ENCODE data around the gene HTD2. TPM values are rescaled to one million over a fixed set of nuclear protein-coding genes. Genes with fewer than 3 reads are reported as not detected.
"Not testable (repeated sequence)": the region's sequence is repeated elsewhere in the genome, so short reads cannot be mapped to it uniquely, and the experiment has no call there.

The HTD2 gene
- total RNA-seq, 1 donor from 2014 or later = 14.9 TPM

DNA sequence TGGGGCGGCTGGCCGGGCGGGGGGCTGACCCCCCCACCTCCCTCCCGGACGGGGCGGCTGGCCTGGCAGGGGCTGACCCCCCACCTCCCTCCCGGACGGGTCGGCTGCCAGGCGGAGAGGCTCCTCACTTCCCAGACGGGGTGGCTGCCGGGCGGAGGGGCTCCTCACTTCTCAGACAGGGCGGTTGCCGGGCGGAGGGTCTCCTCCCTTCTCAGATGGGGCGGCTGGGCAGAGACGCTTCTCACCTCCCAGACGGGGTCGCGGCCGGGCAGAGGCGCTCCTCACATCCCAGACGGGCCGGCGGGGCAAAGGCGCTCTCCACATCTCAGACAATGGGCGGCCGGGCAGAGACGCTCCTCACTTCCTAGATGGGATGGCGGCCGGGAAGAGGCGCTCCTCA lies 15.9 kb upstream of the HTD2 start:
- ATAC-seq; intact Hi-C loops (cut with micrococcal nuclease); DNase-seq: not testable (repeated sequence)

DNA sequence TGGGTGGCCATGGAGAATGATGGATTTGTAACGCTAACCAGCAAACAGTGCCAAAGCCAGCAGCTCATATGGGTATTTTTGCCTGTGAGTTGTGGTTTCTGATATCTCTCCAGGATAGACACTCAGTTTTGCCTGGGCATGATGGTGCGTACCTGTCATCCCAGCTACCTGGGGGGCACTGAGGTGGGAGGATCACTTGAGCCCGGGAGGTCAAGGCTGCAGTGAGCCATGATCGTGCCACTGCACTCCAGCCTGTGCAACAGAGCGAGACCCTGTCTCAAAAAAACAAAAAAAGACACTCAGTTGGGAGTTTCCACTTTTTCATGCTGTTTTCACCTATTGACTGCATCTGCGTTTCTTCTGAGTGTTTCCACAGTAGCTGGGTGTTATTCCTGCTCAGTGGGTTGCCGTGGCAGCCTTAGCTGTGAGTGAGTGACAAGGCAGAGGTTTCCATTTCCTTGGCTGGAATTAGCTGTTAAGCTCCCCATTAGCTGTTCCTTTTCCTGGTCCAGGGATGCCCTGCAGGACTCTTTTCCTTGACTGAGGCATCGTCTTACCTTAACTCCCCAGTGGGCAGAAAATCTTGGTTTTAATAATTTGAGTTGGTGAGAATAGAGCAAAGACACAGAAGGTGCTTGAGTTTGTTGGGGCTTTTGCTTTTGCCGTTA lies 14.5 kb upstream of the HTD2 start:
- no peak for ATAC-seq
- intact Hi-C loops (cut with micrococcal nuclease) = no loop called here

DNA sequence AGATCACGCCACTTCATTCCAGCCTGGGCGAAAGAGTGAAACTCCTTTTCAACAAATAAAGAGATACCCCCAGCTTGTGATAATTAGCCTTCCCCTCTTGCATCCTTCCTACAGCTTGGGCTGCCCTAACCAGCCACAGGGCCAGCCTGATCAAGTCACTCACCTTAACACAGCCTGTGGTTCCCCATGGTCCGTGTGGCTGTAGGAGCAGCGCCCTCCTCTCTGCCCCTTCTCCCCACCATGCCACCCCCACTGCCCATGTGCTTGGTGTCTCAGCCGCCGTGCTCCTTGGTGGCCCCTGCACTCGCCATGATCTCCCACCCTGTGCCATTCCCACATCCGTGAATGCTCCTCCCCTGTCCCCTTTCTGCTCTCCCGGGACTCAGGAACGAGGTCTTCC lies 13.5 kb upstream of the HTD2 start:
- no peak for DNase-seq
- intact Hi-C loops (cut with micrococcal nuclease) = no loop called here
- ATAC-seq = no peak

More for the DNA sequence above, 14.5 kb upstream of the HTD2 start:
- DNase-seq = no peak

DNA sequence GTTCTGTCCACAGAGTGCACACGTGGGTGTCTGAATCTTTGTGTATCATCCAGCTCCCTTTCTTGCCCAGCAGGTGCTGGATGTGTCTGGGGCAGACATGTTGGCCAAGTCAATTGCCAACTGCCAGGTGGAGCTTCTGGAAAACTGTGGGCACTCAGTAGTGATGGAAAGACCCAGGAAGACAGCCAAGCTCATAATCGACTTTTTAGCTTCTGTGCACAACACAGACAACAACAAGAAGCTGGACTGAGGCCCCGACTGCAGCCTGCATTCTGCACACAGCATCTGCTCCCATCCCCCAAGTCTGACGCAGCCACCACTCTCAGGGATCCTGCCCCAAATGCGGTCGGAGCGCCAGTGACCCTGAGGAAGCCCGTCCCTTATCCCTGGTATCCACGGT lies 12.8 kb upstream of the HTD2 start:
- ATAC-seq = no peak
- intact Hi-C loops (cut with micrococcal nuclease) = no loop called here
- no peak for DNase-seq

DNA sequence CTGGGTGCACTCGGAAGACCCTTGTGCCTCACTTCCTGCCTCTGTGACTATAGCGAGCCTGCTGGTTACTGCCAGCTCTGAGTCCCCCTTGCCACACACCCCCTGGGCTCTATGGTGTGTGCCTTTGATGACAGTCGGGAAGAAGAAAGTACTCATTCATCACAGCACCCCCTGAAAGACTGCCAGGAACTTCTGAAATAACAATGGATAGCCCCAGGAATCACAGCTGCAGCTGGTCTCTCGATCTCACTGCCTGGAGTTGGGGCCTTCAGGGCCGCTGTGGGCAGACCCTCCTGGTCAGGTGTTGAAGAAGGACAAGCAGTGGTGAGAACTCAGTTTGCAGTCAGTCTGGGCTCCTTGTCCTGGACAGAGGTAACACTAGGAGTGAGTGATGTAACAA lies 10.1 kb upstream of the HTD2 start:
- intact Hi-C loops (cut with micrococcal nuclease) = loop anchor here (5.0 kb wide), 1 partner anchor 109 kb away; no protein-coding TSS in a partner anchor
- ATAC-seq = no peak
- no peak for DNase-seq

DNA sequence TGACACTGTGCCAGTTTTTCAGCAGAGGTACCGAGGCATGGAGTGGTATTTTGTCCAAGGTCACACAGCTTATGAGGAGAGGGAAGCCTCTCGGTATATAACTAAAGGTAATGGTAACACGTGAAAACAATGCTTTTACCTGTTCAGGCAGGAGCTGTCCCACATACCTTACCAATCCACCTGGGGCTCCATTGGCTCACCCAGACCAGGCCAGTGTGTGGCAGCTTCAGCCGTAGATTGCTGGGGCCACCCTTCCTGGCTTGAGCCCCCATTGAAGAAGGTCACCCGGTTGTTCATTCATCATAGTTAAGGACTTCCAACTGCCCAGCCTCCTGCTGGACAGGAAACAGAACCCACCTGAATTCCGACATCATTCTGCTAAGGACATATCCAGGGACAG lies 9.5 kb upstream of the HTD2 start:
- ATAC-seq (peak; percentile 25), DNase-seq (no peak)
- intact Hi-C loops (cut with micrococcal nuclease) = loop anchor here (5.0 kb wide), 1 partner anchor 110 kb away; no protein-coding TSS in a partner anchor

DNA sequence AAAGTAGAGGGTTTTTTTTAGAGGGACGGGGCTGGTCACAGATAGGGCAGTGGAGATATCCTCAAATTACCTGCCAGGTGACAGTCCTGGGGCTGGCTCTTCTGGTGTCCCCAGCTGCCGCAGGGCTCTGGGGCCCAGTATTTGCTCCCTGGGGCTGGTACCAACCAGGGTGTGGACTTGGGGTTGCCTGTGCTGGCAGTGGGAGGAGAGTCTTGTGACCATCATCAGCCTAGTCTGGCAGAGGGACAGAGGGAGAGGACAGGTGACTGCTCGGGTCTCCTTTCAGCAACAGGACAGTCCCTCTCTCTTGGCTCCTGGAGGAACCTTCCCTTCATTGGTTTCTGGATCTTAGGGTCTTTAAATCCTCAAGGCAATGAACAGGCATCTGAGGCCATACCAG lies 8.1 kb upstream of the HTD2 start:
- intact Hi-C loops (cut with micrococcal nuclease) = loop anchor here (5.0 kb wide), 1 partner anchor 111 kb away; no protein-coding TSS in a partner anchor
- no peak for DNase-seq
- peak; percentile 44 for ATAC-seq

DNA sequence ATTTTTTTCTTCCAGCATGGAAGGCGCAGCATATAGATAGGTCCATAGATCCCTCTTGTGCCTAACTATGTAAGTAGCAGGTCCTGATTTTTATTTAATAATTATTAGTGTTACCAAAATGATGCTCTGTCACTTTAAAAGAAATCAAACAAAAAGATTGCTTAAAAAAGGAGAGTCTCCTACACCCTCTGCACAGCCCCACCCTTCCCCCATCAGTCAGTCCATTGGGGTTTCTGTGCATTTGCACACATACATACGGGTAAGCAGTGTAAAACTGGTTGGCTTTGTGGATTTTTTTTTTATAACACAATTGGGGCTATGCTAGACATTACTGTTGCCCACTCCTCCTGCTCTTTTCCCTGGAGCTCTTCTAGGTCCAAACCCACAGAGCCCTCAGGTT lies 7.2 kb upstream of the HTD2 start:
- intact Hi-C loops (cut with micrococcal nuclease) = loop anchor here (5.0 kb wide), 1 partner anchor 112 kb away; no protein-coding TSS in a partner anchor
- DNase-seq = no peak

DNA sequence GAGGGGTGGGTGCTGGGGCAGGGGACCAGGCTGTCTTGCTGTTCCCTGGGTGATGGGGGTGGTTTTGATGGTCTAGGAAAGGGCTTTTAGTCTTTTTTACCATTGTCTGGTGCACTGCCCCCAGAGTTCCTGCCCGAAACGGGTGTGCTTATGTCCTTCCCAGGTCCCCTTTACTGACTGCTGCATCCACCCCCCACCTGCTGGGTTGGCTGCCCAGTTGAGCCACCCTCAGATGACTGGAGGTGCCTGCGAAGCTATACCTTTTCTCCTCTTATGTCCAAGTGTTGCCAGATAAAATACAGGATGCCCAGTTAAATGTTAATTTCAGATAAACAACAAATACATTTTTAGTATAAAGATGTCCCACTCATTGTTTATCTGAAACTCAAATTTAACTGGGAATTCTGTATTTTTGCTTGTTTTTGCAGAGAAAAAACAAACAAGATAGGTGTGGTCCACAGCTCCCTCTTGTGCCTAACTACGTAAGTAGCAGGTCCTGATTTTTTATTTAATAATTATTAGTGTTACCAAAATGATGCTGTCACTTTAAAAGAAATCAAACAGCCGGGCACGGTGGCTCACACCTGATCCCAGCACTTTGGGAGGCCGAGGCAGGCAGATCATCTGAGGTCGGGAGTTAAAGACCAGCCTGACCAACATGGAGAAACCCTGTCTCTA lies 6.3 kb upstream of the HTD2 start:
- intact Hi-C loops (cut with micrococcal nuclease) = loop anchor here (5.0 to 10.0 kb wide), 2 partner anchors 113 to 195 kb away; partner anchors contain the start of gene KCTD6
- DNase-seq (no peak), ATAC-seq (no peak)

More for the DNA sequence above, 7.2 kb upstream of the HTD2 start:
- no peak for ATAC-seq

DNA sequence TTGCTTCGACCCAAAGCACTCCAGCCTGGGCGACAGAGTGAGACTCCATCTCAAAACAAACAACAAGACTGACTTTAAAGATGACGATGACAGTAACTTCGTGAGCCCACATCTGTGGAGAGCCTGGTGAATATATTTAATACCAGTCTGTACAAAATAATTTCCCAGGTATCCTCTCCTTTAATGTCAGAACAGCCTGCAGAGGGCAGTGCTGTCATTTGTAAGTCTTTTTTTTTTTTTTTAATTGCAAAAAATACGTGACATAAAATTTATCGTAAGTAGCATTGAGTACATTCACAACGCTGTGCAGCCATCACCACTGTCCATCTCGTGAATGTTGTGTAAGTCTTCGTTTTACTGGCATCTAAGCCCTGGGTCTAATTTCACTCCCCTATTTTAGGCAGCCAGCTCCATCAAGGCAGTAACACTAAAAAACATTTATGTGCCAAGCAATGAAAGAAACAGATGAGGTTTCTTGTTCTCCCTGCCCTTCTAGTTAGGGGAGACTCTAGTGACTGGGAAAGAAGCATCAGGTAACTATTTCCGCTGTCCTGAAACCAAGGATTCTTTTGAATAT lies 1.4 kb downstream of the HTD2 start:
- intact Hi-C loops (cut with micrococcal nuclease) = loop anchor here (10.0 kb wide), 1 partner anchor 187 kb away; the partner anchor contains the start of gene KCTD6
- DNase-seq (no peak), ATAC-seq (no peak)

DNA sequence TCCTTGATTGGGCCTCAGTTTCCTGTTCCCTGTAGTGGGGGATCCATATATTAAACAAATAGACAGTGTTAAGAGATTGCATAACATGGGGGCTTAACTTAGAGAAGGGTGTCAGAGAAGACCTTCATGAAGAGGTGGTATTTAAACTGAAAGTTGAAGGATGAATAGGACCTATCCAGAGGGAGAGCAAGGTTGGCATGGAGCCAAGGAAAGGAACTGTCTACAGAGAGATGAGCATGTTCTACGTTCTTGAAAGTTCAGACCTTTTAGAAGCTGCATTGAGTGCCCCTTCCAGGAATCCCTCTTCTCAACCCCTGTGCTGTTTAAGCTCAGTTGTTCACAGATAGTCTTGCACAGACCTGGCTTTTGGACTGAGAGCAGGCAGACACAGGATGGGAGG lies 2.4 kb downstream of the HTD2 start:
- ATAC-seq (no peak), DNase-seq (no peak)
- intact Hi-C loops (cut with micrococcal nuclease) = loop anchor here (10.0 kb wide), 1 partner anchor 186 kb away; the partner anchor contains the start of gene KCTD6

DNA sequence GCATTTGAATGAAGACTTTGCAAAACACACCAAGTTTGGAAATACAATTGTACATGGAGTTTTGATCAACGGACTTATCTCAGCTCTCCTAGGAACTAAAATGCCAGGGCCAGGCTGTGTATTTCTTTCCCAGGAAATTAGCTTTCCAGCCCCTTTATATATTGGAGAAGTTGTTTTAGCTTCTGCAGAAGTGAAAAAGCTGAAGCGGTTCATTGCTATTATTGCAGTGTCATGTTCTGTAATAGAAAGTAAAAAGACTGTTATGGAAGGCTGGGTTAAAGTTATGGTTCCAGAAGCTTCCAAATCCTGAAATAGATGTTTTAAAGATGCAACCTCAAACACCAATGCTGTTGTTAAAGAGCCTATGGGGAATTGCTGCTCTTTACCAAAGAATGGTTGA lies 11.5 kb downstream of the HTD2 start:
- intact Hi-C loops (cut with micrococcal nuclease) = no loop called here
- ATAC-seq (no peak), DNase-seq (no peak)

DNA sequence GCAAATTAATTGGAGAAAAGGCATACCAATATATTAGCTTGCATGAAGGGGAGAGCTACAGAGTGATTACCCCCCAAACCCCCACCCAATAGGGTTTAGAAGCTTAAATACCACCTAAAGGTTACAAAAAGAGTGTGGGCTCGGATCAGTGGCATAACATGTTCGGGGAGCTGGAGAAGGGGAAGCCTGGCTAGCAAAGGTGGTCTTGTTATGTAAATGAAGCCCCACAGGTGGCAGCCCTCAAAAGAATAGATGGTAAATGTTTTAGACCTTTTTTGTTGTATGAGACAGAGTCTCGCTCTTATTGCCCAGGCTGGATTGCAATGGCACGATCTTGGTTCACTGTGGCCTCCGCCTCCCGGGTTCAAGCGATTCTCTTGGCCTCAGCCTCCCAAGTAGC lies 15.5 kb downstream of the HTD2 start:
- no peak for ATAC-seq
- DNase-seq = no peak
- intact Hi-C loops (cut with micrococcal nuclease) = no loop called here

DNA sequence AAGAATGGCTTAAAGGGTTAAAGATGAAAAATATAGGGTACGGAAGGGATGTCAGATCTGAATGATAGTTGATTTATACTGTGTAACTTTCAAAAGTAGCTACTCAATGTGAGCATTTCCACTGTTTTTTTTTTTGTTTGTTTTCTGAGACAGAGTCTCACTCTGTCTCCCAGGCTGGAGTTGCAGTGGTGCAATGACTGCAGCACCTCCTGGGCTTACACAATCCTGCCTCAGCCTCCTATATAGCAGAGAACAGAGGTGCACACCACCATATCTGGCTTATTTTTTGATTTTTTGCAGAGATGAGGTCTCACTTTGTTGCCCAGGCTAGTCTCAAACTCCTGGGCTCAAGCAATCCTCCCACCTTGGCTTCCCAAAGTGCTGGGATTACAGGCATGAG lies 16.5 kb downstream of the HTD2 start:
- ATAC-seq (no peak), DNase-seq (no peak)
- intact Hi-C loops (cut with micrococcal nuclease) = no loop called here

DNA sequence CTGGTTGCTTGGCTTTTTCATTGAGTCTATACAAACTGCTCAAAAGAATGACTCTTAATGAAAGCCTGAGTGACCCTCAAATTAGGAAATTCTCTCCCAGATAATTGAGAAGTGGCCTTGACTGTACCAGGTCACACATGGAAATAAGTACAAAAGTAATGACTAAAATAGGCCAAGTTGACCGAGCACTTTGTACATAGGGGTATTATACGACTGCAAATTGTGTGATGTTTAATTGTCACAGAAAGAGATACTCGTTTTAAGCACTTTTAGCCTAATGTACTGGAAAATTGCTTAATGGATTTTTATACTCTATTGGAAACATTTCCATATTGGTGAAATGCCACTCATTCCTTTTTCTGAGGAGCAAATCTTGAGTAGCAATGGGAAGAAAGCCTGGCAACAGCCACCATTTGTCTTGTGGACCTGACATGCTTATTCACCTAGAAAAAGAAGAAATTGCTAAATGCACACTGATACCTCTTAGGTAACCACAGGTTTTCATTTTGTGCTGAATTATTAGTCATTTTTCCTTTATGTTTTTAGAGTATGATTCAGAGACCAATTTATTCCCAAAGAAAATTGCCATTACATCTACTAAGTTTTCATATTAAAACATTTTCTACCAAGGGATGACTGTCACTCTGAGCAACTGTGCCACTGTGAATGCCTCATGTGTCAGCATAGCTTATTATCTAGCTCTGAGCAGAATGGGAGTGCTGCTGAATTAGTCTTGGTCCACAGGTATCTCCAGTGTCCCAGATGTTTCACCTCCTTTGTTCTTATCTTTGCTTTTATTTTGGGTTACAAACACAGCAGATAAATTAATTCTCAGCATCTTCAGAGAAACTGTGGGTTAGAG lies 17.4 kb downstream of the HTD2 start:
- no peak for DNase-seq
- no peak for ATAC-seq
- intact Hi-C loops (cut with micrococcal nuclease) = no loop called here

DNA sequence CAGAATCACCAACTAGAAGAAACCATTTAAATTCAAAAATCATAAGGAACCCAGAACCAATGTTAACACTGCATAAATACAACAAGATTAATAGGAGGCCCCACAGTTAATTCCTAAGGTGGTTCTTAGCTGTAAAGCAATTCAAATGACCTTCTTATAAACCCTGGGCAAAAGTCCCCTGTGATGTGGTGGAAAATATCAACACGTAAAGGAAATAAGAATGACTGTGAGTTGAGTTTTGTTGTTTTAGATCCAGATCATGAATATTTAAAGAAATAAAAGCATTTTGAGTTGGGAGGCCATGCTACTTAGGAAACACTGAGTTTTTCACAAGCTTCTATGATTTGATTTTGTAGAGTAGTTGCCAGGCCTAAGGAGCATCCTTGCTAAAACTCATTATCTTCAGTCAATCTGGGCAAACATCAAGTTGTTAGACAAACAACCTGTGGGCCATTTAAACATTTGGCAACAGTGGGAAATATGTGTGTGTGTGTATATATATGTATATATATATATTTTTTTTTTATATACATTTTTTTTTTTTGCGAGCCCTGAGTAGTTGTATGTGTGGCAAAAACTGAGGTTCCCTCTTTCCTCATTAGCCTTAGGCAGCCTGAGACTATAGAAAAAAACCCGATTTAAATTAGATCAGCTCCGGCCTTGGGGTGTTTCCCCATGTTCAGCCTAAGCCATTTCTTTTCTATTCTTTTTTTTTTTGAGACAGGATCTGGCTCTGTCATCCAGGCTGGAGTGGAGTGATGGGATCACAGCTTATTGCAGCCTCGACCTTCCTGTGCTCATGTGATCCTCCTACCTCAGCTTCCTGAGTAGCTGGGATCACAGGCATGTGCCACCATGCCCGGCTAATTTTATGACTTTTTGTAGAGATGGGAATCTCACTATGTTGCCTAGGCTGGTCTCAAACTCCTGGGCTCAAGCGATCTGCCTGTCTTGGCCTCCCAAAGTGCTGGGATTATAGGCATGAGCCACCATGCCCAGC lies 18.4 kb downstream of the HTD2 start:
- DNase-seq (no peak), ATAC-seq (no peak)
- intact Hi-C loops (cut with micrococcal nuclease) = loop anchor here (5.0 kb wide), 1 partner anchor 88 kb away; no protein-coding TSS in a partner anchor

DNA sequence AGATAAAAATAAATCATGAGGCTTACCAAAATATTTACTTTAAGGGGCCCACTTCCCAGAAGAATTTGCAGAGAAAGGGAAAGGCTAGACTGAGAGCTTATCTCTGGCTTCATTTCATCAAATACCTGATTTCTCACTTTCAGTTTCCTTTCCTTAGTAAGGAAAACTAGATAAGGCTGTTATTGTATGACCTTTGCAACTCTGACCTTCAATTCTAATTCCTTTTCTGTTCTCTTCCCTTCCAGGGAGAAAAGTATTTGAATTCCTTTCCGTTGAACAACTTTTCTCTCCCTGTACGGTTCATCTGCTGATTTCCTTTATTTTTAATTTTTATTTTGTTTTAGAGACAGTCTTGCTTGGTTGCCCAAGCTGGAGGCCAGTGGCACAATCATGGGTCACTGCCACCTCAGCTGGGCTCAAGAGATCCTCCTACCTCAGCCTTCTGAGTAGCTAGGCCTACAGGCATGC lies 19.2 kb downstream of the HTD2 start:
- no peak for ATAC-seq
- no peak for DNase-seq
- intact Hi-C loops (cut with micrococcal nuclease) = loop anchor here (5.0 kb wide), 1 partner anchor 87 kb away; no protein-coding TSS in a partner anchor

All from left ventricle myocardium superior (tissue), 1 donor.